NCI-H2029 (cell line): ENCODE measurements around the gene CHAD.

Source experiments
- DNase-seq: peaks from one replicate; lab custom pipeline; 2025; lab: John Stamatoyannopoulos, UW

The CHAD gene, protein sequence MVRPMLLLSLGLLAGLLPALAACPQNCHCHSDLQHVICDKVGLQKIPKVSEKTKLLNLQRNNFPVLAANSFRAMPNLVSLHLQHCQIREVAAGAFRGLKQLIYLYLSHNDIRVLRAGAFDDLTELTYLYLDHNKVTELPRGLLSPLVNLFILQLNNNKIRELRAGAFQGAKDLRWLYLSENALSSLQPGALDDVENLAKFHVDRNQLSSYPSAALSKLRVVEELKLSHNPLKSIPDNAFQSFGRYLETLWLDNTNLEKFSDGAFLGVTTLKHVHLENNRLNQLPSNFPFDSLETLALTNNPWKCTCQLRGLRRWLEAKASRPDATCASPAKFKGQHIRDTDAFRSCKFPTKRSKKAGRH

DNA sequence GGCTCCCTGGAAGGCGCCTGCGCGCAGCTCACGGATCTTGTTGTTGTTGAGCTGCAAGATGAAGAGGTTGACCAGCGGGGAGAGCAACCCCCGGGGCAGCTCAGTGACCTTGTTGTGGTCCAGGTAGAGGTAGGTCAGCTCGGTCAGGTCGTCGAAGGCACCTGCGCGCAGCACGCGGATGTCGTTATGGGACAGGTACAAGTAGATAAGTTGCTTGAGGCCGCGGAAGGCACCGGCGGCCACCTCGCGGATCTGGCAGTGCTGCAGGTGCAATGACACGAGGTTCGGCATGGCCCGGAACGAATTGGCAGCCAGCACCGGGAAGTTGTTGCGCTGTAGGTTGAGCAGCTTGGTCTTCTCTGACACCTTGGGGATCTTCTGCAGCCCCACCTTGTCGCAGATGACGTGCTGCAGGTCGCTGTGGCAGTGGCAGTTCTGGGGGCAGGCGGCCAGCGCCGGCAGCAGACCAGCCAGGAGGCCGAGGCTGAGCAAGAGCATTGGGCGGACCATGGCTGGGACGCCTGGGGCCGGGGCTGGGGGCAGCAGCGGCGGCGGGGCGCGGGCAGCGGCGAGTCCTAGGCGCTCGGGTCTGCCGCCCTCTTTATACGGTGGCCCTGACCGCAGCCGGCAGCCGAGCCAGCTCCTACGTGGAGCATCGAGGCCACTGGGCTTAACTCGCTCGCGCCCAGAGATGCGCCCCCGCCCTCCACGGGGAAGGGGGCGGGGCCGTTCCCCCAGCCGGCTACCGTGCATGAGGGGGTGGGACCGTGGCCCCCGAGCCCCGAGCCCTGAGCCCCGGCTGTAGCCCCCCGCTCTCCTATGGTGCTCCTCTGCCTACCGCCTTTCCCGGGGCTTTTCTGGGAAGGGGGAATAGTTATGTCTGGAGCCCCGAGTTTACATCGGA lies at the start of gene CHAD:
CHAD (minus strand) TSS at position 577 of the 904 bp plus-strand sequence; CDS start at position 510, 67 bp downstream.
- no peak for DNase-seq

DNA sequence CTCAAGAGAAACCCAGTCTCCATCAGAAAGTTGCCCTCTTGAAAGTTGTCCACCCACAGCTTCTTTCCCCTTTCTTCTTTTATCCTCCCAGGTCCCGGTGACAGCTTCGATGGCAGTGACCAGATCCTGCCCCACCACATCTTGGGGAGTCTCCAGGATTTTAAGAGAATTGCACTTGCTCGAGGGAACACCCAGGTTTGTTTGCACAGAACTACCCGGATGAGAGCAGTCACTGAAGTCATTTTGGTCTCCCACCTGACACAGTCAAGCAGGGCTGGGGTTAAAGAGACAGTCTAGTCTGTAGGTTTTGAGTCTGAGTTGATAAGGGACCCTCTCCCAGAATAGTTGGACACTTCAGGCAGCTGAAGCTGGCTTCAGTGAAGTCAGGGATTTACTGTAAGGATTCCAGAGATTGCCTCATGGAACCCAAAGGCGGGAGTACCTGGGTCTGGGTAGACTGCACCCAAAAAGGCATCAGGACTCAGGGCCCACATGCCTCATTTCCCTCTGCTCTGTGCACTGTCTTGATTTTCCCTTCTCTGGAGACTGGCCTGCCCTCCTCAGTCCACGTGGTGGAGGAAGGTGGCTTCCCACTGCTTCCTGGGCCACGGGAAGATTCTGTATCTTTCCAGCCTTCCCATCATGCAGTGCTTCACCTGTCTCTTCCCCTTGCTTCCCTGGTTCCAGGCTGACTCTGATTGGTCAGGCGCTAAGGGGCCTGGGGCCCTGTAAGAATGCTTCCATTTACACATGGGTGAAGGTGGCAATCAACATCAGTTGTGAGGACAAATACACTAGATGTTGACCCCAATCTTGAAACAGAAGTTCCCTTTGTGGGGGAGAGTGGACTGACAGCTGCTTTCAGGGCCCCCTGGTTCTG lies 49.1 kb upstream of the CHAD start:
- no peak for DNase-seq

DNA sequence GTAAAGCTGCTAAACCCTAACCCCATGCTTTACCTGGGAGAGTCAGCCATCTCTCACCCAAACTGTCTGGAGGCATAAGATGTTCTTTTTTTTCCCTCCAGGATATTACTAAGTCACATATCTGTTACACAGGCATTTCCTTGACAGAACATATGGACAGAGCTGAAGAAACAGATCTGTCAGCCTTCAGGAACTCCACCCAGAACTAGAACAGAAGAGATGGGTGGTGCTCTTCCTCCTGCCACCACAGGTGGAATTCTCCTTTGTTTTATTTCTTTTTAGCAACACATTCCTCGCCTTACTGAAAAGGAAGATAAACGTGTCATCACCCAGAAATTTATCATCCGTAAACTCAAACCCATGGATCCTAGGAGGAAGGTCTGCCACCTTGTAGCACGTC lies 48.3 kb upstream of the CHAD start:
- DNase-seq, result no peak

DNA sequence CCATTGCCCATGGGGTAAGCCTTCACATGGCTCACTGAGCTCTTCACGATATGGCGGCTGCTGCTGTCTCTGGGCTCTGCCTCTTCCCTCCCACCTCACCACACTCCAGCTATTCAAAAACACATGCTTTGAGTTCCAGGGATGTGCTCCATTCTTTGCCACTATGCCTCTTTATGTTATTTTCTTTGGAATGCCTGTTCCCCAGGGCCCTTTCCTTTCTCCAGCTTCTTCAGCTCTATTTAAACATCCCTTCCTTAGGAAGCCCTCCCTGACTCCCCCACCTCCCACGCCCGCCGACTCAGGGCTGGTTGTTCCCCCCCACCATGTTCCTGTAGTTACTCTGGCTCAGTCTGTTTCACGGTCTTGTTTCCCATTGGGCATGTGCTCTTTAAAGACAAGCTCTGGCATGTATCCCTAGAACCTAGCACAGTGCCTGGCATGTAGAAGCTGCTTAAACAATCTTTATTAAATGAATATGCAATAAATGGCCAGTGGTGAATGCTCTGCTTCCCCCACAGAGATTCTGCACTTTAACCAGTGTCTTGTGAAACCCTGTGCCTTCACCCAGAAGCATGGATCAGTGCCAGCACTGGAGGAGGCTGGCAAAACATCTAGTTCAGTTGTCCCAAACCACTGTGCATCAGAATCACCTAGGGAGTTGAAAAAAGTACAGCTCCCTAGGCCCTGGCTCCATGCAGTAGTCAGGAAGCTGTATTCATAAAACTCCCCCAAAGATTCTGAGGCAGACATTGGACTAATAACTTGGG lies 46.4 kb upstream of the CHAD start:
- no peak for DNase-seq

DNA sequence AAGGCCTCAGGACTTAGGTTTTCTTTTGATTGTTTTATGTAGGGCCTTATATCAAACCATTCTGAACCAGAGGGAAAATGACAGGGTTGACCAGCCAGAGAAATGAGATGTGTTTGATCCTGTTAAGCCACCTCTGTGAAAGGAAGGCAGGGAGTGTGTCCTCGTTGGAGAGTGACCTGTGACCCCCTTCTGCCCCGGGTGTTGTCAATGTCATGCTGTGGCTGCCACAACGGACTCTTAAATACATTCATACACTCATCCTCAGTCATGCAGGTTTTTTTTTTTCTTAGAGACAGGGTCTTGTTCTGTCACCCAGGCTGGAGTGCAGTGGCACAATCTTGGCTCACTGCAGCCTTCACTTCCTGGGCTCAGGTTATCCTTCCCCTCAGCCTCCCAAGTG lies 45.7 kb upstream of the CHAD start:
- DNase-seq, result no peak

DNA sequence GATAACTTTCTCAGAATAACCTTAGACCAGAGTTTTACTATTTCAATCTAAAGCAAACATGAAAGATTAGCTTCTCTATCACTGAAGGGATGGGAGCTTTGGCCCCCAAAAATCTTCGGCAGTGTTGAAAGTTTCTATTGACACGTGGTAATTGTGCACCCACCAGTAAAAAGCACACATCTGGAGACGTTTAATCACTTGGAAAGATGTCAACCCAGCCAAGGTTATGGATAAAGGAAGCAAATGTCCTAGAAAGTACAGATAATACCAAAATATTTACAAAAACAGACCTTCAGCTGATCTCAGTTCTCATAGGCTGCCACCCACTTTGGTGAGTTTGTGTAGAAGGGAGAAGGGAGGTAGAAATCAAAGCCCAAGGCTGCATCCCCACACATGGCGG lies 44.8 kb upstream of the CHAD start:
- no peak for DNase-seq

DNA sequence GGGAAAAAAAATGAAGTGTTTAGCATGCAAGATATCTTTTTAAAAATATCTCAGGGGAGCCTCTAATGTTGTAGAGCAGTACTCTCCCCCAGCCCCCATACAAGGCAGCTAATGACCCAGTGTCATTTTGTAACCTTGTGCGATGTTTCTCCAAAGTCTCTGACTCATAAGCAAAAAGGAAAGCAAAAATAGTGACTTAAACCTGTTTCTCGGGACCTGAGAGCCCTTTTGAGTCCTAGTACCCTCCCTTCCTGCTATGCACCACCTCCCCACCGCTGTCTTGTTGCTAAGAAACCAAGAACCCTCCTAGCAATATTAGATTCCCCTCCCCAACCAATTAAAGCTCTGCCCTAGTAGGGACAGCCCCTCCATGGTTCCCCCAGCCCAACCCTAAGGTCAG lies 42.4 kb upstream of the CHAD start:
- no peak for DNase-seq

DNA sequence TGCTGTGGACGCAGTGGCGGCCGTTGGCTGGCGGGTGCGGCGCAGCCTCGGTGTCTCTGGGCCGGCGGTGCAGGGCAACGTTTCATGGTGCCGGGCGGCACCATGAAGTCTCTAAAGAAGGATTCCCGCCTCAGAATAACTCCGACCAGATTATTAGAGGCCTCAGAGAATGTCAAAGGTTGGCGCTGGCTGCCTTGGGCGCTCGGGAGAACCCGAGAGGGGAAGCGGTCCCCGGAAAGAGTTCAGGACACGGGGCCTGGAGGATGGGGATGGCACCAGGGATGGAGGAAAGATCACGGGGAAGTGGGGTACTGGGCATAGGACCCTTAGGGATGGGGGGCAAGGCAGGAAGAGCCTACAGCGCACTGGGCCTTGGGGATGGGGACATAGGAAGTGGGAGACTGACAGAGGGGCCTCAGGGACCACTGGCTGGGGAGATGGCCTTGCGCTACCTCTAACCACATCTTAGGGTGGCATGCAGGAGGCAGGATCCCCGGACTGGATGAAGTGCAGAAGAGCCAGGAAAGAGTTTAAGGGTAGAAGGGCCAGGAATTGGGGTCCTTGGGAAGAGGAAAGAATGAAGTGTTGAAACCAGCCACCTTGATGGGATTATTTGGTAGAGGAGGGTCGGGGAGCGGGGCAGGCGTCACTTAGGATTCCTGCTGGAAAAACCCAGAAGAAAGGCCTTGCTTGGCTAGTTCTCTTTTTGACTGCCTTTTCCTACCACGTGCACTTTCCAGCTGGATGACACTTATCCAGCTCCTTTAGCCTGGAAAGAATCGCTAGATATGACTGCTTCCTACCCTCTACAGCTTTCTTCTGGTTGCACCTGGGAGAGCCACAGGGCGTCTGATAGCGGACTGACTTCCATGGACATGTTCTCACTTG lies 40.1 kb upstream of the CHAD start:
- no peak for DNase-seq

DNA sequence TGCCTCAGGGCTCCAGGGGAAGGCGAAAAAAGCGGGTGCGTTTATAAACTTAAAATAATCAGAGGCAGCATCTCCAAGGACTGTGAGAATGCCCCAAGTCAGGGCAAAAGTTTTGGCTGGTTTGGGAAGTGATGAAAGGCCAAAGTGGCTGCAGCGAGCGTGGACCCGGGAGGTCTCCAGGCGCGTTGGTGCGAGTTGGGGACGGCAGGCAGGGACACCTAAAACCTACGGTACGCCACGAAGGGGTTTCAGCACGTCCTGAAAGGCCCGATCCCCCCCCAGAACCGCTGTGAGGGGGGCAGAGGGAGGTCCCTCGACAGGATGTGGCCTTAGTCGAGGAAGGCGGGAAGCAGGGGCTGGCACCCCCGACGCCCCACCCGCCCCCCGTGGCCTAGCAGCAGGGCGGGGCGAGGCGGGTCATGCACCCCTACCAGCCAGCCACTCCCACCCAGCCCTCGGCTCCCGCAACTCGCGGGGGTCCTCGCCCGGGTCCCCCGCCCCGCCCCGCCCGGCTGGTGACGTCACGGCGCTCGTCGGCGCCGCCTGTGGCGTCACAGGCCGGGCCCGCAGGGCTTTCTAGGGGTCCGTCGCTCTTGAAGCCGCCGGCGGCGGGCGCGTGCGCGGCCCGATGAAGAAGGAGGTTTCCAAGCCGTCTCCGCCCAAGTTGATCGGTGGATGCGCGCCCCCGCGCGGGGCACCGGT lies 39.3 kb upstream of the CHAD start, which contains the start of gene MYCBPAP:
MYCBPAP (plus strand) TSS at position 569 of the 702 bp plus-strand sequence. CDS start 236 bp downstream, outside the sequence.
- no peak for DNase-seq

DNA sequence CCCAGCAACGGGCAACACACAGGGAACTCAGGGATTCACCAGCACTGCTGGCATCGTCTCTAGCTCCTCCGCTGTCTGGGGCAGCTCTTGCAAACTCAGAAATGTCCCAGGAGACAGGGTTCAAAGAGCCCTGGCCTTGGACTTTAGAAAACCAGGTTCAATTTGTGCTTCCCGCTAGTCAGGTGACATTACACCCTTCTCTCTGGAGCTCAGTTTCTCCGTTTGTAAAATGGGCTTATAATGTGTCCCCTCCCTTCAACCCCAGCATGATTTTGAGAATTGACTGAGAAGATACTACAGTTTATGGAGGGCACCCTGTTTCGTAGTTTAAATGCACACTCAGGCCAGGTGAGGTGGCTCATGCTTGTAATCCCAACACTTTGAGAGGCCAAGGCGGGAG lies 37.6 kb upstream of the CHAD start:
- DNase-seq, result no peak

DNA sequence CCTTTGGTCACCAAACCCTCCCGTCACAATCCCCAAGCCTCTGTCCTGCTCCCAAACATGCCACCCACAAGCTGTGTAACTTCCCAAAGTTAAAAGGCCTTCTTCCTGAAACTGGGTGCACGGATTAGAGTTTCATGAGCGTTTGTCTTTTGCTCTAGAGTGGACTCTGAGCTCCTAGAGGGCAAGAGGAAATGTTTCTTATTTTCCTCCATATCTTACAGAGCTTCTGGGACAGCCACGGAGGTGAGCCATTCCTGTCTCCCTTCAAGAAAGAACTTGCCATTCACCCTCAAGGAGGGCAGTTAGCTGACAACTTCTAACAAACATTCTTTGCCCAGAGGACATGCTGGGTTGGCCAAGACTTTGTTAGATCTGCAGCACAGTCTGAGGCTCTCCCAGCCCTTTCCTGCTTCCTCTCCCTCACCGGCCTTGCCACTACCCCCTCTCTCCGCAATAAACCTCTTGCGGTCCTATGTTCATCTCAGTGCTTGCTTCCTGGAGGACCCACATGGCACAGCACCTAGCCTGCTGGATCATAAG lies 37.0 kb upstream of the CHAD start:
- no peak for DNase-seq

DNA sequence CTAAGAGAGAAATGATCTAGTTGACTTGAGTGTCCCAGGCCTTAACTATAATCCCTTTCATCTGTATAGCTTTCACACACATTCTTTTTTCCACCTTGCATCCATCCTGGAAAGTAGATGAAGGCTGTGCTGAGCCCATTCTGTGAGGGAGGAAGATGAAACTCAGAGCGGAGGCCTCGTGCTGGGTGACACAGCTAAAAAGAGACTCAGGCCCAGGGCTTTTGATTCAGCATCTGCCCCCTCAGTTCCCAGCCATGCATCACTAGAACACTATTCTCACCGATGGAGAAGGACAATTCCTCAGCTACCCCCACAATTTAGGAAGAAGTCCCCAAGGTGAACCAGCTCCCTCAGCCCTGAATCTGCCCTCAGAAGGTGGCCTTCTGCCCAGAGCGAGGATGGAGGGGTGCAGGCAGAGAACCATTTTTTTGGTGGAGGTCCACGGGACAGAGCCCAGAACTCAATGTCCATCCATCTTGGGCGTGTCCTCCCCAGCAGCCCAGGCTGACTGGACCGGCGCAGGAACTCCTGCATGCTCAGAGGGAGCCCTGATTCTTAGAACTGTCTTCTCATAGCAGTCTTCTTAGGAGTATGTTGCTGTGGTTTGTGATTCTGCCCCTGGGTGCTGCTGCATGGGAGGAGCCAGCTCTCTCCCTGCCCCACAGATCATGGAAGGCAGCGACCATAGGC lies 33.8 kb upstream of the CHAD start:
- no peak for DNase-seq

DNA sequence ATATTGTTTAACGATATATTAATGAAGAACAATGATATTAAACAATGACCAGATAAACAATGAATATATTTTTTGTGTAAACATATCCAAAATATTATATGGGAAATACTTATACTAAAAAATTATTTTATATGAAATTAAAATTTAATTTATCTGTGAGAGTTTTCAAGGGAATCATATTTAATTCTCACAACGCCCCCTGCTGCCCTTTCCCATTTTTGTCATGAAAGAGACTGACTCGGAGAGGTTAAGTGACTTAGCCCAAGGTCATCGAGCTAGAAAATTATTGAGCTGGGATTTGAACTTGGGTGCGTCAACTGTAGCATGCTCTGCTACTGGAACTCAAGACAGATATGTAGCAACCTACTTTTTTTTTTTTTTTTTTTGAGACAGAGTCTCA lies 32.4 kb upstream of the CHAD start:
- DNase-seq, result no peak

DNA sequence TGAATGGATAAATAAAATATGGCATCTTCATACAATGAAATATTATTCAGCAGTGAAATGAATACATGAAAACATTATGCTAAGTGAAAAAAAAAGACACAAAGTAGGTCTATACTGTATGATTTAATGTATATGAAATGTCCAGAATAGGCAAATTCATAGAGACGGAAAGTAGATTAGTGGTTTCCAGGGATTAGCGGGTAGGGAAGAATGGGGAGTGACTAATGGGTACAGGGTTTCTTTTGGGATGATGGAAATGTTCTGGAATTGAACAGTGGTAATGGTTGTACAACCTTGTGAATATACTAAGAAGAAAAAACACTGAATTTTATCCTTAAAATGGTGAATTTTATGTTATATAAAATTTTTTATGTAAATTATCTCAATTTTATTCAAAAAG lies 31.0 kb upstream of the CHAD start:
- no peak for DNase-seq

DNA sequence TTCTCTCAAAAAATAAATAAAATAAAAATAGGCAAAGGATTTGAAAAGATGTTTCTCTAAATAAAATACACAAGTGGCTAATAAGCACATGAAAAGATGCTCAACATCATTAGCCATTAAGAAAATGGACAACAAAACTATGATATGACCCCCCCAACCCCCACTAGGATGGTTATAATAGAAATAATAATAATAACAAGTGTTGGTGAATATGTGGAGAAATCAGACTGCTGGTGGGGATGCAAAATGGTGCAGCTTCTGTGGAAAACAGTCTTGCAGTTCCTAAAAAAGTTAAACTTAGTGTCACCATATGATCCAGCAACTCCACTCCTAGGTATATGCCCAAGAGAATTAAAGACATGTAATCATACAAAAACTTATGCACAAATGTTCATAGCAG lies 30.6 kb upstream of the CHAD start:
- DNase-seq, result no peak

DNA sequence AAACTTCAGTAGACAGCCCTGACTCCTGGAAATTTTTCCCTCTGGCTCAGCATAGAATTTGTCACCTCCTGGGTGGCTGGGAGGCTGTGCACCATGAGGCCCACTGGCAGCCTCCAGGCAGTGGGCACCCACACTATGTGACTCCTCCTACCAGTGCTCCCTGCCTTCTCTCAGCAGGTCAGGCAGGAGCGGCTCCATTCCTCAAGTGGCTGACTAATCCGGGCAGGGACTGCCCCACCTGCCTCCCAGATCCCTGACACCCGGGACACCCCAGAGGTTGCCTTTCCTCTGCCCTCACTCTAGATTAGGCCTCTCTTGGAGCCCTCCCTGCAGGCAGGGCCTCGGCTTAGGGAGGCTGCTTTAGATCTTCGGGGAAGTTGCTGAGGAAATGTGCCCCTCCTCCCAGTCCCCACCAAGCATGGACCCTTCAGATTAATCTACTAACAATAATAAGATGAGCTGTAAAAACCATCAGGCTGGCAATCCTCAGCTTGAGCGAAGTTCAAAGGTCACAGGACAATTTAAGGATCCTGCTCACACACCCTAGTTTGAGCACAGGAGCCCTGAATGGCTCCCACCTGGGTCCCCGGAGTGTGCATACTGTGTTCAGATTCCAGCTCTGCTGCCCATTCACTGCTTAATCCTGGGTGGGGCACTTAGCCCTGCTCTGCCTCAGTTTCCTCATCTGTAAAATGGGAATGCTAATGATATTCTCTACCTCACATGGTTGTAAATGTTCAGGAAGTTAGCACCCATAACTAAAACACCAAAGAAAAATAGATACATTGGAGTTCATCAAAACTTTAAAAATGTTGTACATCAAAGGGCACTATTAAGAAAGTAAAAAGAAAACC lies 29.6 kb upstream of the CHAD start:
- DNase-seq, result no peak

DNA sequence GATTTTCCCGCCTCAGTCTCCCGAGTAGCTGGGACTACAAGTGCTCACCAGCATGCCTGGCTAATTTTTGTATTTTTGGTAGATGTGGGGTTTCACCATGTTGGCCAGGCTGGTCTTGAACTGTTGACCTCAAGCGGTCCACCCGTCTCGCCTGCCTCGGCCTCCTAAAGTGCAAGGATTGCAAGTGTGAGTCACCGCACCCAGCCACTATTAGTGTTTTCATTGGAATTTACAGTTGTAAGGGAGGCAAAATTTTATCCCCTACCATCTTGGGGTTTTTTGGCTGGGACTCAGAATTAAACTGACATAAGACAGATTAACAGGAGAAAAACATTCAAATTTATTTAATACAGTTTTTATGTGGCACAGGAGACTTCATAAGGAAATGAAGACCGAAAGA lies 27.2 kb upstream of the CHAD start:
- no peak for DNase-seq
